MM.1S (cell line): ENCODE measurements around the gene PLEKHO1.

Experiments
- DNase-seq: peaks from one replicate; pipeline ENCODE4 v3.0.0-alpha.2; 2015
- H2AFZ ChIP-seq: fragments of 300-600 bp; sonication (generic); 2 replicates; pipeline ENCODE4 v1.6.0; 2016; ENCODE audit warnings: antibody characterized with exemption, low read length
- H3F3A ChIP-seq: fragments of 300-600 bp; sonication (generic); 2 replicates; pipeline ENCODE4 v1.6.1; 2016; ENCODE audit warnings: mild to moderate bottlenecking, antibody characterized with exemption, low read length, moderate library complexity, mixed read lengths; ENCODE audit not compliant: insufficient read depth
- H3K27ac ChIP-seq: fragments of 300-600 bp; sonication (generic); 2 replicates; pipeline ENCODE4 v1.5.1; 2016; ENCODE audit warnings: mild to moderate bottlenecking, low read length
- H3K27me3 ChIP-seq: fragments of 300-600 bp; sonication (generic); replicated peaks from 2 replicates; pipeline ENCODE4 v1.6.0; 2016; ENCODE audit warnings: low read length; ENCODE audit not compliant: insufficient read depth
- H3K36me3 ChIP-seq: fragments of 300-600 bp; sonication (generic); replicated peaks from 2 replicates; pipeline ENCODE4 v1.6.1; 2016; ENCODE audit warnings: mild to moderate bottlenecking, low read length, mixed read lengths; ENCODE audit not compliant: insufficient read depth
- H3K4me1 ChIP-seq: fragments of 300-600 bp; sonication (generic); 2 replicates; pipeline ENCODE4 v1.6.1; 2016; ENCODE audit warnings: low read length, mixed read lengths
- H3K4me2 ChIP-seq: fragments of 300-600 bp; sonication (generic); 2 replicates; pipeline ENCODE4 v1.6.0; 2016; ENCODE audit warnings: low read depth, low read length
- H3K4me3 ChIP-seq: fragments of 300-600 bp; sonication (generic); 2 replicates; pipeline ENCODE4 v1.5.1; 2016; ENCODE audit warnings: low read length, mixed read lengths
- H3K79me2 ChIP-seq: fragments of 300-600 bp; sonication (generic); 2 replicates; pipeline ENCODE4 v1.6.1; 2016; ENCODE audit warnings: mixed run types, low read length, mixed read lengths
- H3K9ac ChIP-seq: fragments of 300-600 bp; sonication (generic); 2 replicates; pipeline ENCODE4 v1.6.1; 2016; ENCODE audit warnings: low read length, mixed read lengths
- H3K9me2 ChIP-seq: fragments of 300-600 bp; sonication (generic); replicated peaks from 2 replicates; pipeline ENCODE4 v1.6.1; 2016; ENCODE audit warnings: mild to moderate bottlenecking, low read length, mixed read lengths; ENCODE audit not compliant: insufficient read depth
- H3K9me3 ChIP-seq: fragments of 300-600 bp; sonication (generic); replicated peaks from 2 replicates; pipeline ENCODE4 v1.6.1; 2016; ENCODE audit warnings: mild to moderate bottlenecking, low read length, mixed read lengths; ENCODE audit not compliant: insufficient read depth
- H4K20me1 ChIP-seq: fragments of 300-600 bp; sonication (generic); 2 replicates; pipeline ENCODE4 v1.6.1; 2016; ENCODE audit warnings: mild to moderate bottlenecking, low read length, moderate library complexity, mixed read lengths; ENCODE audit not compliant: insufficient read depth
- EZH2 ChIP-seq: fragments of 300-600 bp; sonication (generic); optimal IDR thresholded peaks from 2 replicates; pipeline ENCODE3; 2017; ENCODE audit warnings: low read depth, mild to moderate bottlenecking, antibody characterized with exemption, low read length, mixed read lengths
- EZH2phosphoT487 ChIP-seq: fragments of 300-600 bp; sonication (generic); IDR thresholded peaks from 2 replicates; pipeline ENCODE4 v1.6.1; 2018; ENCODE audit warnings: antibody characterized with exemption, low read length
- TF ChIP-seq, protein P1 (sequence below): fragments of 300-600 bp; sonication (generic); IDR thresholded peaks from 2 replicates; pipeline ENCODE4 v1.5.1; 2016; ENCODE audit warnings: antibody characterized with exemption, low read length, mixed read lengths

PLEKHO1 gene

DNA sequence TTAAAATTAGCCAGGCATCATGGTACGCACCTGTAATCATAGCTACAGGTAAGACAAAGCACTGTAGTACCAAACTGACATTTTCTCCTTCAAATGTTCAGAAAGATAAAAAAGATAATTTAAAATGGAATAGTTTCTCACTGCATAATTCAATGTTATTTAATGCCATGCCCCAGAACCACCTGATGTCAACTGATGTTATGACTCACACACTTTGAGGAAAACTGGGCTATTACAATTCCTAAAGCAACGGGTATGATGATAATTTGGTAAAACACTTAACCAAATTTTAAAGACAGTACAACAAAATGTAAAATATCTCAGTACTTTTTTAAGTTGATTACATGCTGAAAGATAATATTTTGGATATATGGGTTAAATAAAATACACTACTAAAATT is 22.9 kb upstream of the PLEKHO1 start:
- H3K4me2 ChIP-seq: no peak overlapping the region
- H3K79me2 ChIP-seq: no peaks in the 10 kb centered on the region
- no peaks in the 10 kb centered on the region for H3K4me1 ChIP-seq
- no peaks in the 10 kb centered on the region for H3K36me3 ChIP-seq
- H3K4me3 ChIP-seq: no peak overlapping the region
- H3K9ac ChIP-seq: no peak overlapping the region
- H3K27ac ChIP-seq: no peak overlapping the region
- no peaks in the 10 kb centered on the region for H3K27me3 ChIP-seq
- H3K9me2 ChIP-seq: no peaks in the 10 kb centered on the region
- DNase-seq: no peak
- no peaks in the 10 kb centered on the region for H3F3A ChIP-seq
- H2AFZ ChIP-seq: no peak overlapping the region
- H3K9me3 ChIP-seq: no peaks in the 10 kb centered on the region
- TF ChIP-seq, protein P1, sequence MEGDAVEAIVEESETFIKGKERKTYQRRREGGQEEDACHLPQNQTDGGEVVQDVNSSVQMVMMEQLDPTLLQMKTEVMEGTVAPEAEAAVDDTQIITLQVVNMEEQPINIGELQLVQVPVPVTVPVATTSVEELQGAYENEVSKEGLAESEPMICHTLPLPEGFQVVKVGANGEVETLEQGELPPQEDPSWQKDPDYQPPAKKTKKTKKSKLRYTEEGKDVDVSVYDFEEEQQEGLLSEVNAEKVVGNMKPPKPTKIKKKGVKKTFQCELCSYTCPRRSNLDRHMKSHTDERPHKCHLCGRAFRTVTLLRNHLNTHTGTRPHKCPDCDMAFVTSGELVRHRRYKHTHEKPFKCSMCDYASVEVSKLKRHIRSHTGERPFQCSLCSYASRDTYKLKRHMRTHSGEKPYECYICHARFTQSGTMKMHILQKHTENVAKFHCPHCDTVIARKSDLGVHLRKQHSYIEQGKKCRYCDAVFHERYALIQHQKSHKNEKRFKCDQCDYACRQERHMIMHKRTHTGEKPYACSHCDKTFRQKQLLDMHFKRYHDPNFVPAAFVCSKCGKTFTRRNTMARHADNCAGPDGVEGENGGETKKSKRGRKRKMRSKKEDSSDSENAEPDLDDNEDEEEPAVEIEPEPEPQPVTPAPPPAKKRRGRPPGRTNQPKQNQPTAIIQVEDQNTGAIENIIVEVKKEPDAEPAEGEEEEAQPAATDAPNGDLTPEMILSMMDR: no peak
- TF ChIP-seq EZH2: no peak
- no peak for TF ChIP-seq EZH2phosphoT487
- no peaks in the 10 kb centered on the region for H4K20me1 ChIP-seq

DNA sequence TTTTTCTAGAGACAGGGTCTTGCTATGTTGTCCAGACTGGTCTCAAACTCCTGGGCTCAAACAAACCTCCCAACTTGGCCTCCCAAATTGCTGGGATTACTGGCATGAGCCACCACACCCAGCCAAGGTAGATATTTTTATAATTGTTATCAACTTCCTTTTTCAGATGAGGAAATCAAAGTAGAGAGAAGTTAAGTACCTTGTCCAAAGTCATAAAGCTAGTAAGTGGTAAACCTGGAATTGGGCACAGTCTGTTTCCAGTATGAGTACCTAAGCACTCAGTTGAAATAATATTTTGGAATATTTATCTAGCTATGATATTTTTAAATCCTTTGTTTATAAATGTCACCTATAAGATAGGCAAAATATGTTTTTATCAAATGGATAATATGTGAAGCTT is 22.3 kb upstream of the PLEKHO1 start:
- H3K9me2 ChIP-seq: no peaks in the 10 kb centered on the region
- DNase-seq: no peak
- H3K4me2 ChIP-seq: no peak overlapping the region
- H3K9ac ChIP-seq: no peak overlapping the region
- H3K9me3 ChIP-seq: no peaks in the 10 kb centered on the region
- H4K20me1 ChIP-seq: no peaks in the 10 kb centered on the region
- H3K36me3 ChIP-seq: no peaks in the 10 kb centered on the region
- TF ChIP-seq EZH2phosphoT487 (no peak), EZH2 (no peak)
- TF ChIP-seq, protein P1: no peak
- H3F3A ChIP-seq: no peaks in the 10 kb centered on the region
- H3K79me2 ChIP-seq: no peaks in the 10 kb centered on the region
- no peaks in the 10 kb centered on the region for H3K4me1 ChIP-seq
- no peak overlapping the region for H3K27ac ChIP-seq
- no peak overlapping the region for H3K4me3 ChIP-seq
- no peaks in the 10 kb centered on the region for H3K27me3 ChIP-seq
- no peak overlapping the region for H2AFZ ChIP-seq

DNA sequence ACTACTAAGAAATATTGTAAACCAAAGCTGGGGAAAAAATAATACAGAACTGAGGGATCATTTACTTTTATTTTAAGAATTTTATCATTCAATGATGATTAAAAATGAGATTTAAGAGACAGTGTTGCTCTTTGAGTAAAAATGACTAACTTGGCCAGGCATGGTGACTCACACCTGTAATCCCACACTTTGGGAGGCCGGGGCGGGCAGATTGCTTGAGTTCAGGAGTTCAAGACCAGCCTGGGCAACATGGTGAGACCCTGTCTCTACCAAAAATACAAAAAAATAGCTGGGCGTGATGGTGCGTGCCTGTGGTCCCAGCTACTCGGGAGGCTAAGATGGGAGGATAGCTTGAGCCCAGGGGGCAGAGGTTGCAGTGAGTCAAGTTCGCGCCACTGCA is 21.8 kb upstream of the PLEKHO1 start:
- no peaks in the 10 kb centered on the region for H3F3A ChIP-seq
- no peak overlapping the region for H3K27ac ChIP-seq
- no peak overlapping the region for H2AFZ ChIP-seq
- no peak overlapping the region for H3K4me2 ChIP-seq
- no peaks in the 10 kb centered on the region for H4K20me1 ChIP-seq
- no peak for TF ChIP-seq EZH2
- TF ChIP-seq, protein P1: no peak
- no peak for TF ChIP-seq EZH2phosphoT487
- no peaks in the 10 kb centered on the region for H3K79me2 ChIP-seq
- no peaks in the 10 kb centered on the region for H3K9me3 ChIP-seq
- no peaks in the 10 kb centered on the region for H3K9me2 ChIP-seq
- no peak for DNase-seq
- H3K4me1 ChIP-seq: no peaks in the 10 kb centered on the region
- H3K4me3 ChIP-seq: no peak overlapping the region
- H3K36me3 ChIP-seq: no peaks in the 10 kb centered on the region
- H3K27me3 ChIP-seq: no peaks in the 10 kb centered on the region
- no peak overlapping the region for H3K9ac ChIP-seq
